ENCODE measurements around the gene P2RX3. TPM values are rescaled to one million over a fixed set of nuclear protein-coding genes. Genes with fewer than 3 reads are reported as not detected.

P2RX3 gene
- total RNA-seq, 1 donor from 2014 or later, result not detected

DNA sequence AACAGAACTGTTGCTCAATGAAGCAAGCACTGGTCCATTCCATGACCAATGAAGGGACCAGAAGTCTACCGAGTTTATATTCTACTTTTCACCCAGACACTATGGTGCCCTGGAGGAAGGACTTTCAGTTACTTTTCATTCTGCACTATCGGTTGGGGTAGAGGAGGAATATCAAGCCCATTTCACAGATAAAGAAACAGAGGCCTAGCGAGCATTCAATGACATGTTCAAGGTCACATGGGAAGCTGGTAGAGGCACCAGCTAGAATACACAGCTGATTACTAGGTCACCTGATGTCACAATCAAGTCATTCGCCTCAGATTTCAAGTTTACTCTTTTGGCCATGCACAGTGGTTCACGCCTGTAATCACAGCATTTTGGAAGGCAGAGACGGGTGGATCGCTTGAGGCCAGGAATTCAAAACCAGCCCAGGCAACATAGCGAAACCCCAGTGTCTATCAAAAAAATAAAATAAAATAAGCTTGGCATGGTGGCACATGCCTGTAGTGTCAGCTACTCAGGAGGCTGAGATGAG lies 69.9 kb downstream of the P2RX3 start:
- no peak overlapping the region for H3K4me3 ChIP-seq (ENCODE audit: insufficient read depth, low read depth, low read length)
- H3K9me3 ChIP-seq (ENCODE audit: insufficient read depth, low read depth, low read length), result no peaks in the 10 kb centered on the region
- TF ChIP-seq, protein P1, sequence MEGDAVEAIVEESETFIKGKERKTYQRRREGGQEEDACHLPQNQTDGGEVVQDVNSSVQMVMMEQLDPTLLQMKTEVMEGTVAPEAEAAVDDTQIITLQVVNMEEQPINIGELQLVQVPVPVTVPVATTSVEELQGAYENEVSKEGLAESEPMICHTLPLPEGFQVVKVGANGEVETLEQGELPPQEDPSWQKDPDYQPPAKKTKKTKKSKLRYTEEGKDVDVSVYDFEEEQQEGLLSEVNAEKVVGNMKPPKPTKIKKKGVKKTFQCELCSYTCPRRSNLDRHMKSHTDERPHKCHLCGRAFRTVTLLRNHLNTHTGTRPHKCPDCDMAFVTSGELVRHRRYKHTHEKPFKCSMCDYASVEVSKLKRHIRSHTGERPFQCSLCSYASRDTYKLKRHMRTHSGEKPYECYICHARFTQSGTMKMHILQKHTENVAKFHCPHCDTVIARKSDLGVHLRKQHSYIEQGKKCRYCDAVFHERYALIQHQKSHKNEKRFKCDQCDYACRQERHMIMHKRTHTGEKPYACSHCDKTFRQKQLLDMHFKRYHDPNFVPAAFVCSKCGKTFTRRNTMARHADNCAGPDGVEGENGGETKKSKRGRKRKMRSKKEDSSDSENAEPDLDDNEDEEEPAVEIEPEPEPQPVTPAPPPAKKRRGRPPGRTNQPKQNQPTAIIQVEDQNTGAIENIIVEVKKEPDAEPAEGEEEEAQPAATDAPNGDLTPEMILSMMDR (IDR thresholded peaks at IDR 0.05; ENCODE audit: insufficient read depth, low read depth, low read length), result no peak
- TF ChIP-seq EZH2 (IDR thresholded peaks at IDR 0.05; ENCODE audit: insufficient read depth, low read length), result no peak
- no peaks in the 10 kb centered on the region for H4K20me1 ChIP-seq (ENCODE audit: insufficient read depth, low read length)
- Mint-ChIP-seq H3K27ac (ENCODE audit: unreplicated experiment) (no peak overlapping the region), H3K27me3 (ENCODE audit: low read depth, unreplicated experiment) (peaks cover 5% of the 10 kb centered on the region), H3K36me3 (ENCODE audit: low read depth, unreplicated experiment) (peaks cover 15% of the 10 kb centered on the region), H3K4me3 (ENCODE audit: unreplicated experiment) (no peak overlapping the region), H3K9me3 (ENCODE audit: unreplicated experiment) (no peaks in the 10 kb centered on the region), H3K4me1 (ENCODE audit: low read depth, unreplicated experiment) (peaks cover 26% of the 10 kb centered on the region)
- H3K27me3 ChIP-seq (ENCODE audit: insufficient read depth, low read length), result no peaks in the 10 kb centered on the region
- H2AFZ ChIP-seq (ENCODE audit: low read depth, low read length), result no peak overlapping the region
- no peaks in the 10 kb centered on the region for H3K4me1 ChIP-seq (ENCODE audit: insufficient read depth, low read length)
- no peak overlapping the region for H3K9ac ChIP-seq (ENCODE audit: low read length)
- H3K27ac ChIP-seq (ENCODE audit: low read depth, low read length), result no peak overlapping the region
- H3K4me2 ChIP-seq (ENCODE audit: low read length), result no peak overlapping the region
- FAIRE-seq (no peak), DNase-seq (ENCODE audit: low read depth) (no peak)
- no peaks in the 10 kb centered on the region for H3K79me2 ChIP-seq (ENCODE audit: insufficient read depth, low read length)
- H3K36me3 ChIP-seq (ENCODE audit: insufficient read depth, low read length), result peaks cover 6% of the 10 kb centered on the region

DNA sequence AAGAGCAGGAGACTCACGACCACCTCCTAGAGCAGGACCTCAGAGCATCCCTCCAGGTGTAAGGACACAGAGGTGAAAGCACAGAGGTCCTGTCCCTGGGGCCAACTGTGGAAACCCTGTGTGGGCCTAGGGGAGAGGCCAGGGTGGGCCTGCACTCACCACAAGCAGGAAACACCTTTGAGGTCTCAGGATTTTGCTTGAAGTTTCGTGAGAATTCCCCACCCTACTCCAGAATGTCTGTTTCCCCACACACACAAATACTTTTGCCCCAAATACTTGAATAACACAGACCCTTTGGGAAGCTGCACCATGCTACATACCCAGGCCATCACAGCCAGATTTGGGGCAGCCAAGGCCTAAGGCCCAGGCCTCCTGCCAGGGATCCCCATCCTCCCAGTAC lies 70.6 kb downstream of the P2RX3 start:
- Mint-ChIP-seq H3K9me3 (ENCODE audit: unreplicated experiment) (no peaks in the 10 kb centered on the region), H3K27ac (ENCODE audit: unreplicated experiment) (no peak overlapping the region), H3K4me3 (ENCODE audit: unreplicated experiment) (no peak overlapping the region), H3K27me3 (ENCODE audit: low read depth, unreplicated experiment) (peaks cover 1% of the 10 kb centered on the region), H3K4me1 (ENCODE audit: low read depth, unreplicated experiment) (peaks cover 26% of the 10 kb centered on the region), H3K36me3 (ENCODE audit: low read depth, unreplicated experiment) (peaks cover 17% of the 10 kb centered on the region)
- no peaks in the 10 kb centered on the region for H4K20me1 ChIP-seq (ENCODE audit: insufficient read depth, low read length)
- H3K4me2 ChIP-seq (ENCODE audit: low read length), result no peak overlapping the region
- no peak overlapping the region for H2AFZ ChIP-seq (ENCODE audit: low read depth, low read length)
- H3K36me3 ChIP-seq (ENCODE audit: insufficient read depth, low read length), result peaks cover 10% of the 10 kb centered on the region
- no peaks in the 10 kb centered on the region for H3K79me2 ChIP-seq (ENCODE audit: insufficient read depth, low read length)
- H3K4me3 ChIP-seq (ENCODE audit: insufficient read depth, low read depth, low read length), result no peak overlapping the region
- H3K27me3 ChIP-seq (ENCODE audit: insufficient read depth, low read length), result no peaks in the 10 kb centered on the region
- TF ChIP-seq EZH2 (IDR thresholded peaks at IDR 0.05; ENCODE audit: insufficient read depth, low read length), result no peak
- TF ChIP-seq, protein P1 (IDR thresholded peaks at IDR 0.05; ENCODE audit: insufficient read depth, low read depth, low read length), result no peak
- no peak for FAIRE-seq
- H3K27ac ChIP-seq (ENCODE audit: low read depth, low read length), result no peak overlapping the region
- DNase-seq (ENCODE audit: low read depth), result no peak
- H3K4me1 ChIP-seq (ENCODE audit: insufficient read depth, low read length), result no peaks in the 10 kb centered on the region
- H3K9me3 ChIP-seq (ENCODE audit: insufficient read depth, low read depth, low read length), result no peaks in the 10 kb centered on the region
- H3K9ac ChIP-seq (ENCODE audit: low read length), result no peak overlapping the region

- H4K20me1 ChIP-seq (ENCODE audit: insufficient read depth, low read length), result no peaks in the 10 kb centered on the region
- Mint-ChIP-seq H3K4me1 (ENCODE audit: low read depth, unreplicated experiment) (peaks cover 26% of the 10 kb centered on the region), H3K4me3 (ENCODE audit: unreplicated experiment) (no peak overlapping the region), H3K27ac (ENCODE audit: unreplicated experiment) (no peak overlapping the region), H3K27me3 (ENCODE audit: low read depth, unreplicated experiment) (no peaks in the 10 kb centered on the region), H3K36me3 (ENCODE audit: low read depth, unreplicated experiment) (peaks cover 21% of the 10 kb centered on the region), H3K9me3 (ENCODE audit: unreplicated experiment) (no peaks in the 10 kb centered on the region)
- H3K9ac ChIP-seq (ENCODE audit: low read length), result no peak overlapping the region
- no peak overlapping the region for H3K27ac ChIP-seq (ENCODE audit: low read depth, low read length)
- no peak overlapping the region for H3K4me2 ChIP-seq (ENCODE audit: low read length)
- no peak for TF ChIP-seq EZH2 (IDR thresholded peaks at IDR 0.05; ENCODE audit: insufficient read depth, low read length)
- TF ChIP-seq, protein P1 (IDR thresholded peaks at IDR 0.05; ENCODE audit: insufficient read depth, low read depth, low read length), result no peak
- H3K9me3 ChIP-seq (ENCODE audit: insufficient read depth, low read depth, low read length), result no peaks in the 10 kb centered on the region
- H2AFZ ChIP-seq (ENCODE audit: low read depth, low read length), result no peak overlapping the region
- H3K27me3 ChIP-seq (ENCODE audit: insufficient read depth, low read length), result no peaks in the 10 kb centered on the region
- H3K4me1 ChIP-seq (ENCODE audit: insufficient read depth, low read length), result no peaks in the 10 kb centered on the region
- peaks cover 10% of the 10 kb centered on the region for H3K36me3 ChIP-seq (ENCODE audit: insufficient read depth, low read length)
- H3K79me2 ChIP-seq (ENCODE audit: insufficient read depth, low read length), result no peaks in the 10 kb centered on the region
- H3K4me3 ChIP-seq (ENCODE audit: insufficient read depth, low read depth, low read length), result no peak overlapping the region
- FAIRE-seq (no peak), DNase-seq (ENCODE audit: low read depth) (no peak)
These were observed 71.4 kb downstream of the P2RX3 start for GRCh38 chr11:57409321-57410100.

Data from astrocyte (in vitro differentiated cells and primary cell).